ENCODE data around the gene DVL2. TPM values are rescaled to one million over a fixed set of nuclear protein-coding genes. Genes with fewer than 3 reads are reported as not detected.

The DVL2 gene
- total and polyA plus RNA-seq, 8 donors = 12.1 to 114 (median 17.4) TPM

GRCh38 chr17:7254511-7254910 is 20.2 kb upstream of the DVL2 start:
- 91 to 94% (median 93%) methylated on average over 4 of the region's 4 CpGs for WGBS, 5 donors
- intact Hi-C loops (cut with DNase I; ENCODE audit: low total_unique reads) = no loop called here
- H3K27ac ChIP-seq = no peak overlapping the region

GRCh38 chr17:7253082-7253481 is 18.8 kb upstream of the DVL2 start:
- peak overlapping the region in 4 of 5 donors; percentile 99 to 100 (median 99) for H3K27ac ChIP-seq
- TF ChIP-seq POLR2A (IDR thresholded peaks at IDR 0.05) (no peak), EP300 (IDR thresholded peaks at IDR 0.05) (no peak), CTCF (IDR thresholded peaks at IDR 0.05) (no peak), POLR2AphosphoS5 (IDR thresholded peaks at IDR 0.05) (no peak)
- no peaks in the 10 kb centered on the region for H3K27me3 ChIP-seq
- intact Hi-C loops (cut with DNase I; ENCODE audit: low total_unique reads) = no loop called here
- 64 to 74% (median 73%) methylated on average over 5 of the region's 5 CpGs for WGBS, 5 donors
- H3K4me1 ChIP-seq = peaks cover 32 to 45% (median 39%) of the 10 kb centered on the region in 4 donors
- no peak for DNase-seq
- peak overlapping the region; percentile 65 to 98 (median 95) for H3K4me3 ChIP-seq
- H3K9me3 ChIP-seq = no peaks in the 10 kb centered on the region
- H3K36me3 ChIP-seq = peaks cover 23 to 48% (median 43%) of the 10 kb centered on the region in 4 donors

More at GRCh38 chr17:7254511-7254910, 20.2 kb upstream of the DVL2 start:
- Histone ChIP-seq H3K9me3 (no peaks in the 10 kb centered on the region), H3K27me3 (no peaks in the 10 kb centered on the region), H3K4me3 (no peak overlapping the region), H3K36me3 (peaks cover 30 to 60% (median 56%) of the 10 kb centered on the region in 4 donors), H3K4me1 (peaks cover 22 to 41% (median 27%) of the 10 kb centered on the region in 4 donors)
- DNase-seq = no peak
- TF ChIP-seq POLR2A (IDR thresholded peaks at IDR 0.05) = no peak
- no peak for TF ChIP-seq EP300 (IDR thresholded peaks at IDR 0.05)
- TF ChIP-seq POLR2AphosphoS5 (IDR thresholded peaks at IDR 0.05) = no peak
- no peak for TF ChIP-seq CTCF (IDR thresholded peaks at IDR 0.05)

GRCh38 chr17:7252176-7253043 is 18.1 kb upstream of the DVL2 start, which contains the start of gene ELP5:
TSS of gene ELP5 (plus strand) at chr17:7252215. CDS start at chr17:7252551, 336 bp downstream.
- Histone ChIP-seq H3K4me1 (peaks cover 32 to 48% (median 41%) of the 10 kb centered on the region in 4 donors), H3K36me3 (peaks cover 18 to 42% (median 37%) of the 10 kb centered on the region in 4 donors), H3K4me3 (peak within 1 kb of the TSS; percentile 65 to 98 (median 95)), H3K27me3 (no peaks in the 10 kb centered on the region), H3K9me3 (no peaks in the 10 kb centered on the region), H3K27ac (peak within 1 kb of the TSS; percentile 96 to 100 (median 99))
- peak; percentile 94 to 97 for DNase-seq
- peak in 2 of 7 experiments; percentile 0 to 19 for TF ChIP-seq CTCF (IDR thresholded peaks at IDR 0.05)
- no peak for TF ChIP-seq EP300 (IDR thresholded peaks at IDR 0.05)
- peak in 1 of 4 donors; percentile 33 for TF ChIP-seq POLR2A (IDR thresholded peaks at IDR 0.05)
- TF ChIP-seq POLR2AphosphoS5 (IDR thresholded peaks at IDR 0.05) = peak; percentile 70 to 89 (median 80)
- WGBS, 5 donors = 1 to 2% (median 1%) methylated on average over 39 to 55 of the region's 55 CpGs
- intact Hi-C loops (cut with DNase I; ENCODE audit: low total_unique reads) = no loop called here

- peak within 1 kb of the TSS; percentile 96 to 100 (median 99) for H3K27ac ChIP-seq
- H3K4me3 ChIP-seq = peak within 1 kb of the TSS; percentile 65 to 98 (median 95)
- H3K4me1 ChIP-seq = peaks cover 32 to 52% (median 41%) of the 10 kb centered on the region in 4 donors
- intact Hi-C loops (cut with DNase I; ENCODE audit: low total_unique reads) = no loop called here
- TF ChIP-seq POLR2A (IDR thresholded peaks at IDR 0.05) (no peak), EP300 (IDR thresholded peaks at IDR 0.05) (no peak), POLR2AphosphoS5 (IDR thresholded peaks at IDR 0.05) (peak; percentile 61 to 86 (median 85)), CTCF (IDR thresholded peaks at IDR 0.05) (no peak)
- no peaks in the 10 kb centered on the region for H3K27me3 ChIP-seq
- peaks cover 17 to 40% (median 35%) of the 10 kb centered on the region in 4 donors for H3K36me3 ChIP-seq
- WGBS, 5 donors = 0 to 1% (median 1%) methylated on average over 24 to 41 of the region's 41 CpGs
- H3K9me3 ChIP-seq = no peaks in the 10 kb centered on the region
- DNase-seq = peak; percentile 98 to 100
These were observed 17.4 kb upstream of the DVL2 start, which contains the start of gene CTDNEP1 for GRCh38 chr17:7251661-7252175. TSS of gene CTDNEP1 (minus strand) at chr17:7251734. CDS start at chr17:7251296, 438 bp downstream.

Data from stomach (tissue), 9 donors.